ENCODE results near the gene ANKRD18A. TPM values are rescaled to one million over a fixed set of nuclear protein-coding genes. Genes with fewer than 3 reads are reported as not detected.

The ANKRD18A gene
- total and polyA plus RNA-seq, 2 of the 13 experiments (the other 11 are each of a cell fraction or from before 2014, with no cell fraction given), result 5.9 to 7.6 TPM

GRCh38 chr9:38620483-38621433, at the start of gene ANKRD18A (continued):
- TF ChIP-seq, protein P1, sequence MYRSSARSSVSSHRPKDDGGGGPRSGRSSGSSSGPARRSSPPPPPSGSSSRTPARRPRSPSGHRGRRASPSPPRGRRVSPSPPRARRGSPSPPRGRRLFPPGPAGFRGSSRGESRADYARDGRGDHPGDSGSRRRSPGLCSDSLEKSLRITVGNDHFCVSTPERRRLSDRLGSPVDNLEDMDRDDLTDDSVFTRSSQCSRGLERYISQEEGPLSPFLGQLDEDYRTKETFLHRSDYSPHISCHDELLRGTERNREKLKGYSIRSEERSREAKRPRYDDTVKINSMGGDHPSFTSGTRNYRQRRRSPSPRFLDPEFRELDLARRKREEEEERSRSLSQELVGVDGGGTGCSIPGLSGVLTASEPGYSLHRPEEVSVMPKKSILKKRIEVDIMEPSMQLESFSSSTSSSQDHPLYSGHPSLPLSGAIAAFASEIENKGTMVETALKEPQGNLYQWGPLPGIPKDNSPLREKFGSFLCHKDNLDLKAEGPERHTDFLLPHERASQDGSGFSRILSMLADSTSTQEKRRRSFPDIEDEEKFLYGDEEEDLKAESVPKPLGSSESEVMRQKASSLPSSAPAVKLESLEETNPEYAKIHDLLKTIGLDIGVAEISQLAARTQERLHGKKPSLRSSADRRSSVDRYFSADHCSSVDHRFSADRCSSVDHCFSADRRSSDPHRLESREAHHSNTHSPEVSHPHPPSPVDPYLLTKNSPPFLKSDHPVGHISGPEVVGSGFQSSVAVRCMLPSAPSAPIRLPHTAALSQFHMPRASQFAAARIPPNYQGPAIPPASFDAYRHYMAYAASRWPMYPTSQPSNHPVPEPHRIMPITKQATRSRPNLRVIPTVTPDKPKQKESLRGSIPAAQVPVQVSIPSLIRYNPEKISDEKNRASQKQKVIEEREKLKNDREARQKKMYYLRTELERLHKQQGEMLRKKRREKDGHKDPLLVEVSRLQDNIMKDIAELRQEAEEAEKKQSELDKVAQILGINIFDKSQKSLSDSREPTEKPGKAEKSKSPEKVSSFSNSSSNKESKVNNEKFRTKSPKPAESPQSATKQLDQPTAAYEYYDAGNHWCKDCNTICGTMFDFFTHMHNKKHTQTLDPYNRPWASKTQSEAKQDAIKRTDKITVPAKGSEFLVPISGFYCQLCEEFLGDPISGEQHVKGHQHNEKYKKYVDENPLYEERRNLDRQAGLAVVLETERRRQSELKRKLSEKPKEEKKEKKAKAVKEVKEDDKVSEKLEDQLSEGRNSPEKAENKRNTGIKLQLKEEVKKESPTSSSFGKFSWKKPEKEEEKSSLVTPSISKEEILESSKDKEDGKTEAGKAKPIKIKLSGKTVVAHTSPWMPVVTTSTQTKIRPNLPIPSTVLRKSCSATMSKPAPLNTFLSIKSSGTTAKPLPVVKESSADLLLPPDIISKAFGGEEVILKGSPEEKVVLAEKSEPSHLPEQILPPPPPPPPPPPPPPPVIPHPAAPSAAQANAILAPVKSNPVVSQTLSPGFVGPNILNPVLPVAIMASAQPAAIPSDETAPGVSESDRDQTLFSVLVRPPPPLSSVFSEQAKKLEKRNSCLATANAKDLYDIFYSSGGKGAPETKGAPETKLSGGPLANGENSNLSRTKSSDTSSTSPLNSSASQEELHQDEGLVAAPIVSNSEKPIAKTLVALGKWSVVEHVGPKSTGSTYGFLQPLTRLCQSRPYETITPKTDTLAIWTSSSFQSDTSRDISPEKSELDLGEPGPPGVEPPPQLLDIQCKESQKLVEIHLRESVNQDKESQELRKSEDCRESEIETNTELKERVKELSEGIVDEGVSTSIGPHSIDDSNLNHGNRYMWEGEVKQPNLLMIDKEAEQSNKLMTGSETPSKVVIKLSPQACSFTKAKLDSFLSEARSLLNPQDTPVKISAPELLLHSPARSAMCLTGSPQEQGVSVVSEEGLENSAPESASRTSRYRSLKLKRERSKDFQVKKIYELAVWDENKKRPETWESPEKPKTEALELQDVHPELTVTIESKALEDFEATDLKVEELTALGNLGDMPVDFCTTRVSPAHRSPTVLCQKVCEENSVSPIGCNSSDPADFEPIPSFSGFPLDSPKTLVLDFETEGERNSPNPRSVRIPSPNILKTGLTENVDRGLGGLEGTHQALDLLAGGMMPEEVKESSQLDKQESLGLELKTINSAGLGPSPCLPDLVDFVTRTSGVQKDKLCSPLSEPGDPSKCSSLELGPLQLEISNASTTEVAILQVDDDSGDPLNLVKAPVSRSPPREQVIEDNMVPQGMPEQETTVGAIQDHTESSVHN (CRISPR knock-in tag; IDR thresholded peaks at IDR 0.05), result no peak
- TF ChIP-seq SOX5 (CRISPR knock-in tag; IDR thresholded peaks at IDR 0.05; ENCODE audit: borderline replicate concordance) (0 out of 2 replicates have a peak, but pooled peaks have one; percentile 32), GABPB1 (CRISPR knock-in tag; IDR thresholded peaks at IDR 0.05) (peak; percentile 86), TBP (CRISPR knock-in tag; IDR thresholded peaks at IDR 0.05) (no peak), ELK4 (CRISPR knock-in tag; IDR thresholded peaks at IDR 0.05; ENCODE audit: borderline replicate concordance) (no peak), ZNF33B (CRISPR knock-in tag; IDR thresholded peaks at IDR 0.05) (no peak; the same call in 1 of the 2 replicates), NFE2 (CRISPR knock-in tag; IDR thresholded peaks at IDR 0.05) (no peak), KMT2B (CRISPR knock-in tag; IDR thresholded peaks at IDR 0.05) (peak; percentile 77), ZNF235 (CRISPR knock-in tag; IDR thresholded peaks at IDR 0.05; ENCODE audit: borderline replicate concordance) (no peak), ZNF20 (CRISPR knock-in tag; IDR thresholded peaks at IDR 0.05) (no peak), TEAD3 (CRISPR knock-in tag; optimal IDR thresholded peaks at IDR 0.05; ENCODE audit: borderline replicate concordance) (peak; percentile 71), DR1 (CRISPR knock-in tag; IDR thresholded peaks at IDR 0.05) (peak; percentile 46), JUN (CRISPR knock-in tag; IDR thresholded peaks at IDR 0.05) (no peak), CBX2 (IDR thresholded peaks at IDR 0.05; ENCODE audit: low read depth, low read length) (no peak), CBX2 (CRISPR knock-in tag; IDR thresholded peaks at IDR 0.05; ENCODE audit: low read depth) (no peak), ATF1 (CRISPR knock-in tag; IDR thresholded peaks at IDR 0.05) (no peak), PAXIP1 (CRISPR knock-in tag; conservative IDR thresholded peaks at IDR 0.05) (no peak; the same call in none of the 2 replicates)
